GM19351 (cell line): ENCODE data around the gene TMIGD1.
"Not testable (repeated sequence)": the region's sequence is repeated elsewhere in the genome, so short reads cannot be mapped to it uniquely, and the experiment has no call there.

Experiments
- ATAC-seq: cut with Tn5 transposase; IDR thresholded peaks from one replicate; pipeline ENCODE4 v1.9.1; 2021; ENCODE audit warnings: mild to moderate bottlenecking, moderate library complexity; ENCODE audit not compliant: unreplicated experiment

Gene TMIGD1

DNA sequence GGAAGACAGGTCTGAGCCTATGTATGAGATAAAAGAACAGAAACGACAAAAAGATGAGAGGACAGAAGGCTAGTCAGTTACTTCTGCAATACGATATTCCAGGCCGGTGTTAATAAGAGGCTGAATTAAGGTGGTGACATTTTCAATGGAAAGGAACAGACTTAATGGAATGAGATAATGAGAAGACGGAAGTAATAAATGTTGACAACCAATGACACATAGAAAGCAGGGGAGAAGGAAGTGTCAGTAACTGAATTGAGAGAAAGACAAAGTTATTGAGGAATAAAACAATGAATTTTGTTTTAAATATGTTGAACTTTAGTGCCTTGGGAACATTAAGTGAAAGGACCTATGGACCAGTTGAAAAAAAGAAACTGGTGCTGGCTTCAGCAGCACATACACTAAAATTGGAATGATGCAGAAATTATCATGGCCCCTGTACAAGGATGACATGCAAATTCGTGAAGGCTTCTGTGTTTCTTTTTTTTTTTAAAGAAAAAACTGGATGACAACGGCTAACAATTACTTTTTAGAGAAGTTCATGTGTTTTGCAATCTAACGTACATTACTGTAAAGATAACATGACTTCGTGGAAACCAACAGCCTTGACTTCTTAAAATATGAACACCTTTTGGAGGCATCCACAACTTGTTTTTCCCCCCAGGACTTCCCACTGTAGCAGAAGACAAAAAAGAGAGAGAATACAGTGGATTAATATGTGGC lies 26.4 kb upstream of the TMIGD1 start:
- no peak for ATAC-seq

DNA sequence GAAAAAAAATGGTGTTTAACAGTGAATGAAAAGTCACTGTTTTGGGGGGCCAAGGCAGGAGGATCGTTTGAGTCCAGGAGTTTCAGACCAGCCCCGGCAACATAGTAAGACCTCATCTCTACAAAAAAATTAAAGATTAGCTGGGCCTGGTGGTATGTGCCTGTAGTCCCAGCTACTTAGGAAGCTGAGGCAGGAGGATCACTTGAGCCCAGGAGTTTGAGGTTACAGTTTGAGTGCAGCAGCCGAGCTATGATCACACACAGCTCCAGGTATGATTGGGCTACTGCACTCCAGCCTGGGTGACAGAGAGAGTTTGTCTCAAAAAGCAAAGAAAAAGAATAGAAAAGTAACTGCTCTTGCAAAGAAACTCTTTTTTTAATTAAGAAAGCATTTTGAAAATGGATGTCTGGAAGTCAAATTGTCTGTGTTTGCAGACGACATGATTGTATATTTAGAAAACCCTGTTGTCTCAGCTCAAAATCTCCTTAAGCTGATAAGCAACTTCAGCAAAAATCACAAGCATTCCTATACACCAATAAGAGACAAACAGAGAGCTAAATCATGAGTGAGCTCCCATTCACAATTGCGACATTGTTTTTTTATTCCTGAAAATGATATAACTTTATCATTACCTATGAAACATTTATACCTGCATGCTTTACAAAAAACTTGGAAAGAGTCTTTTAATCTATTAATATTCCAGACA lies 24.4 kb upstream of the TMIGD1 start:
- no peak for ATAC-seq

DNA sequence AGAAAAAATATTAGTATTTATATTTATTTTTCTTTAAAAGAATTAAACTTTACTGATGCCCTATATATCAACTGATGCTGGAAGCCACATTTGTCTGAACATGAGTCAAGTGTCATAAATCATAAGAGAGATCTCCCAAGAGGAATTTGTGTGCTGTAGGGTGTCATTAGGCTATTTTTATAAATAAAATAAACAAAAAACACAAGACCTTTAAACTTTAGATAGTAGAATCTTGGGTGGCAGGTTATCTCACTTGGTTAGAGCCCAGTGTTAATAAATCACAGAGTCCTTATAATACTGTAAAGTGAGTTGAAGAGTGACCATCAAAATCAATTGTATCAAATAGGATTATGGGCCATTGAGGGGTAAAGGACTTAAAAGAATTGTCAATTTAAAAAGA lies 23.6 kb upstream of the TMIGD1 start:
- no peak for ATAC-seq

DNA sequence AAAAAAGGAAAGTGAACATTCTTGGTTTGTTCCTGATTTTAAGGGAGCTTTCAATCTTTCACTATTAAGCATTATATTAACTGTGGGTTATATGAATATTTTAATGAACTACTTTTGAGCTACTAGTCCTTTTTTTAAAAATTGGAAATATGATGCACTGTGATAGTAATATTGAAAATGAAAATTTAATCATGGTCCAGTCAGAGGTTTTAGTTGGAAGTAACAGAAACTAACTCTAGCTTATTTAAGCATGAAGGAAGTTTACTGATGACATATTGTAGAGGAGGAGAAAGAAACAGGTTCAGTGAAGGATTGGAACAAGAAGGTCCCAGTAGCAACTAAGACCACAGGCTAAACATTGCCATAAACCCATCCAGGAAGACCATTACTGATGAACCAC lies 20.8 kb upstream of the TMIGD1 start:
- ATAC-seq = no peak

DNA sequence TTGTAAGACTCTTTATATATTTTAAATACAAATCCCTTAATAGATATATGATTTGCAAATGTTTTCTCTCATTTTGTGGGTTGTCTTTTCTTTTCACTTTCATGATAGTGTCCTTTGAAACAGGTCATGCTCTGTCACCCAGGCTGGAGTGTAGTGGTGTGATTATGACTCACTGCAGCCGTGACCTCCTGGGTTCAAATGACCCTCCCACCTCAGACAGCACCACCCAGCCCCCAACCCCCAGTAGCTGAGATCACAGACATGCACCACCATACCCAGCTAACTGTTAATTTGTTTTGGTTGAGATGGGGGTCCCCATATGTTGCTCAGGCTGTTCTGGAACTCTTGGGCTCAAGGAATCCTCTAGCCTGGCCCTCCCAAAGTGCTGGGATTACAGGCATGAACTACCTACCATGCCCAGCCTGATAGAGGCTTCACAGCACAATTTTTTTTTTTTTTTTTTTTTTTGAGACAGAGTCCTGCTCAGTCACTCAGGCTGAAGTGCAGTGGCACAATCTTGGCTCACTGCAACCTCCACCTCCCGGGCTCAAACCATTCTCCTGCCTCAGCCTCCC lies 18.5 kb upstream of the TMIGD1 start:
- ATAC-seq = no peak

DNA sequence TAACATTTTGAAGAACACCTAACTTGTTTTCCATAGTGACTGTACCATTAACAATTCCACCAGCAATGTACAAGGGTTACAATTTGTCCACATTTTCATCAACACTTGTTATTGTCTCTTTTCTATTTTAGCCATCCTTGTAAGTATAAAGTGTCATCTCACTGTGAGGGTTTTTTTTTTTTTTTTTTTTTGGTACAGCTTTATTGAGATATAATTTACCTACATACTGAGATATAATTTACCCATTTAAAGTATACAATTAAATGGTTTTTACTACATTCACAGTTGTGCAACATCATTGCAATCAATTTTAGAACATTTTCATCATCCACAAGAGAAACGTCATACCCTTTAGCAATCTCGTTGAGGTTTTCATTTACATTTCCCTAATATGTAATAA lies 17.9 kb upstream of the TMIGD1 start:
- ATAC-seq = no peak

DNA sequence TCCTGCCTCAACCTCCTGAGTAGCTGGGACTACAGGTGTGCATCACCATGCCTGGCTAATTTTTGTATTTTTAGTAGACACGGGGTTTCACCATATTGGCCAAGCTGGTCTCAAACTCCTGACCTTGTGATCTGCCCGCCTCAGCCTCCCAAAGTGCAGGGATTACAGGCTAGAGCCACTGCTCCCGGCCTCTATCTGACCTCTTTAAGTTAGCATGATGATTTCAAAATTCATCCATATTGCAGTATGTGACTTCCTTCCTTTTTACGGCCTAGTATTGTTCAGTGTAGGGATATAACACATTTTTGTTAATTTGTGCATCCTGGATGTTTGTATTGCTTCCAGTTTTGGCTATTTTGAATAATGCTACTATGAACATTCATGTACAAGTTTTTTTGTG lies 17.4 kb upstream of the TMIGD1 start:
- not testable (repeated sequence) for ATAC-seq

DNA sequence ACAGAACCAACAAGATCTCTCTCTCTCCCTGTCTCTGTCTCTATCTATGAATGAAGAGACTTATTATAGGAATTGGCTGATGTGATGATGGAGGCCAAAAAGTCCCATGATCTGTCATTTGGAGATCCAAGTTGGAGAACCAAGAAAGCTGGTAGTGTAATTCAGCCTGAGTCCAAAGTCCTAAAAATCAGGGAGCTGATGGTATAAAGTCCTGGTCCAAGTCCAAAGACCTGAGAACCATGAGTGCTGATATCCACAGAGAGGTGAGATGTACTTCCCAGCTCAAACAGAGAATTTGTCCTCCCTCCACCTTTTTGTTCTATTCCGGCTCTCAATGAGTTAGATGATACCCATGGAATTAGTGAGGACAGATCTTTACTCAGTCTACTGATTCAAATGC lies 15.4 kb upstream of the TMIGD1 start:
- no peak for ATAC-seq

DNA sequence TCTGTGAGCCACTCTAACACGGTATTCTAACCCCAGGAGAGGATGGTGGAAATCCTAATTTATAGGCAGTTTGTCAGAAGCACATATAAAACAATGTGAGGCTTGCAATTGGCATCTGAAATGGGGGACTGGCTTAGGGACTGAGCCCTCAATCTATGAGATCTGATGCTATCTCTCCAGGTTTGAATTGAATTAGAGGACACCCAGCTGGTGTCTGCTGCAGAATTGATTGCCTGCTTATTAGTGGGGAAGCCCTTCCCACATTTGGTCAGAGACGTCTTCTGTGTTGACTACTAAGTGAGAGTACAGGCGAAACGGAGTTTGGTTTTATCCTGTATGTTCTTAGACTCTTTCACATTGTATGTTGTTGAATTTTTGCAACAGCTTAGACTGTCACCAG lies 13.6 kb upstream of the TMIGD1 start:
- no peak for ATAC-seq

DNA sequence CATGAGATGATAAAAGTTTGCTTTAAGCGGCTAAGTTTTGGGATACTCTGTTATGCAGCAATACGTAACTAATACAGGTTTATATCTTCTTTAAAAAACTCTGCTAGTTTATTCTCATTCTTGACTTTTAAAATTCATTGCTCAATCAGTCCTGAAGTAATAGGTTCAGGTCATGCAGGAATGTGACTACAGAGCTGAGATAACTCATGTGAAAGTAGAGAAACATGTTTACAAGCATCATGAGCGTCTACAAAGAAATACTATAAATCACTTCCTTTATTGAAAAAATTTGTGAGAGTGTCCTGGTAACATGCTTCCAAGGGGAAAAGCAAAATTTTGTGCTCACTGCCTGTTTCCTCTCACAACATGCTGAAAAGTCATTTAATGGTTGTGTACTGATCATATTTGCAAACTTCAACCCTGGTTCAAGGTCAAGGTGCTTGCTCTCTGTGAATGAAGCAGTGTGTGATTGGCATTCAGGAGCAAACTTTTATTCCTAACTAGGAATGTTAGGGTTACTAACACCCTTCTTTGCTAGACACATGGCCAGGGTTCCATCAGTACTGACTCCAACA lies 12.5 kb upstream of the TMIGD1 start:
- ATAC-seq = no peak

DNA sequence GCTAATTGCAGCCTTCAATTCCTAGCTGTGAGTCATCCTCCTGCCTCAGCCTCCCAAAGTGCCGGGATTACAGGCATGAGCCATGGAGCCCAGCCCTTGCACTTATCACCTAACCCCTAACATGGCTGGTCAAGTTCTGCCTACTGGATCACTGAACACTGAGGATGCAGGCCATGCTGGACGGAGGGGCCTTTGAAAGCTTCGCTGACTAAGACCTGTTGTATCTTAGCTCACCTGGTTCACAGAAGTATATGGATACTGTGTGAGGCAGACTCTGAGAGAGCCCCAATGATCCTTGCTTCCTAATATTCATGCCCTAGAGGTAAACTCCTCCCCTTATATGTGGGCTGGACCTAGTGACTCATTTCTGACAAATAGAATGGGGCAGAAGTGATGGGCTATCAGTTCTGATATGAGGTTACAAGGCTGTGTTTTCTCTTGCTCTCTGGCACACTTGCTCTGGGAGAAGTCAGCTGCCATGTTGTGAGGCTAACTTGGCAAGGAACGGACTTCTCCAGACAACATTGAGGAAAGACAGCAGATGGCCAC lies 11.7 kb upstream of the TMIGD1 start:
- ATAC-seq = no peak

DNA sequence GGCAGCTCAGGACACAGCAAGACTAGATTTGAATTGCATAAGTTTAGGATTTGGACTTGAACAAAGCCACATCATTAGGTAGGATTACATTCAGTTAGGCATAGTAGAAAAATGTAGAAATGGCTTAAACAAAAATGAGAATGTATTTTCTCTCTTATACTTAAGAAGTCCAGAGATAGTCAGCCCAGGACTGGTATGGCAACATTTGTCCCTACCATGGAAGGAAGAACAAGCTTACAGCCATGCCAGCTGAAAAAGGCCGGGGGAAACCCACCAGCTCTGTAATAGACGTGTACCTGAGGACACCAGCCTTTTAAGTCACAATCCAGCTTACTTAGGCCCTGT lies 11.2 kb upstream of the TMIGD1 start:
- no peak for ATAC-seq

DNA sequence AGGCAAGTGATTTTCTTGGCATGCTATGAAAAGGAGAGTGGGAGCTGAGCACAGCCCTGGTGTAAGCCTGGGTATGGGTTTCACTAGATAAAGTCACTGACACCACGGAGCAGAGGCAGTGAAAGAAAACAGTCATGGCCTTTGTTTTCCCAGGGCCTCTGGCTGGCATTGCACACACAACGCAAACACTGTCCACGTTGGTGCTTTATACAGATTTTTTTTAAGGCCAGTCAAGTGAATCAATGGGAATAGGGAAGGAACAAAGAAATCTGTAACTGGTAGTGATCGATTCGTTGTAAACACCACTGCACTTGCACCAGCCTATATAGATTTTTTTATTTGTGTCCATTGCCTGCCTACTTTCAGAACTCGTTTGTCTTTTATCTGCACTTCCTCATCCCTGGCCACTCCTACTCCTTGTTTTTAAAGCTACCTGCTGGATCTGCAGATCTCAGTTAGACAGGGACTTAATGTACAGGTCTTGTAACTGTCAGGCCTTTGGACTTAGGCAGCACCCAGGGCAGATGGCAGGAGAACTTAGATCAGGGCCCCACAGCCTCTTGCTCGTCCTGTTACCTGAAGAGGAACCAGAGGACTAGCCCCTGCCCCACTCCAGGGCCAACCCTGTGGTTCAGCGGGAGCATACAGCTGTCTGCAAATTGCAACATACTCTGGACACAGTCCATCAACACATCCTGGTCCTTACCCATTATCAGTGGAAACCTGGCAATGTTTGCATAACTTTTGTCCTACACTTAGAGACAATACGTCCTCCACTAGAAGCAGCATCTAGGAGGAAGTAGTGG lies 10.6 kb upstream of the TMIGD1 start:
- ATAC-seq = no peak

DNA sequence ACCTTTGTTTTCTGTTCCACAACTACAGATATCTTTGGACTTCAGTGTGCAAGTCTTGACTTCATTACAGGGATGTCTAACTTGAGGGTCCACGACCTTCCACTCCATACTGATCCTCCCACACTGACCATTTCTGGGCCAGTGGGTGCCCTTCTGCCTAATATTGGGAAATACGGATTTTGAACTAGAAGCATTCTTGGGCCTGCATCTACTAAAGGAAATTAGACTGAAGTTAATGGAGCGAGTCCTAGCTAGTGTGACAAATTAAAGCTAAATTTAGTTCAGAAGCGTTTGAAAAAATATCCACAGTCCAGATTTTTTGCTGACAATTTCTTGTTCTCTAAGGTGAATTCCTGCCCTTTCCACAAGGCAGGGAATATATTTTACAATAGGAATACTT lies 9.9 kb upstream of the TMIGD1 start:
- ATAC-seq = no peak

DNA sequence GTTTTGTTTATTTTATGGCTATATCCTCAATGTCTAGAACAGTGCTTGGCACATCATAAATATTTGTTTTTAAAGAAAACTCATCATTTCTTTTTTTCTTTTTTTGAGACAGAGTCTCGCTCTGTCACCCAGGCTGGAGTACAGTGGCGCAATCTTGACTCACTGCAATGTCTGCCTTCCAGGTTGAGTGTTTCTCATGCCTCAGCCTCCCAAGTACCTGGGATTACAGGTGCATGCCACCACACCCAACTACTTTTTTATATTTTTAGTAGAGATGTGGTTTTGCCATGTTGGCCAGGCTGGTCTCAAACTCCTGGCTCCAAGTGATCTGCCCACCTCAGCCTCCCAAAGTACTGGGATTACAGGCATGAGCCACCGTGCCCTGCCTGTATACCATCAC lies 9.4 kb upstream of the TMIGD1 start:
- ATAC-seq = not testable (repeated sequence)

DNA sequence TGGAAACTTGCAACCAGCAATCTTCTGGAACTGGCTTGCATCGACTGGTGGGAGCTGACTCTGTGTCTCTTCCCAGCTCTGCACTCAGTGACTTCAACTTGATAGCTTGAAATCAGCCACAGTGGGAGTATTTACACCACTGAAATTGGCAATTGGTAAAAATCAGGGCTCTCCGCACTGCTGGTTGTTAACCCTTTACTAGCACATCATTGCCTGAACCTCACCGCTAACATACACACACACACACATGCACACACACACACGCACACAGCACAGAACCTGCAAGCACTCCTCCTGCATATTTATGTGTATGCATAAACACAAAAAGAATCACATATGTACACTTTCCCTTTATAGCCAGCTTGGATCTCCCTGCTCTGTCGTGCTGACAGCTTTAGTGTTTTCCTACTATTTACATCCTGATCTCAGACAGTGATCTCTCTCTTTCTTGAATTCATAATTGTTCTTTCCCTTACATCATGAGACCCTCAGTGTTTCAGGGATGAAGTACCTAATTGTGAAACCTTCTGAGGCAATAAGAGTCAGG lies 7.9 kb upstream of the TMIGD1 start:
- no peak for ATAC-seq

DNA sequence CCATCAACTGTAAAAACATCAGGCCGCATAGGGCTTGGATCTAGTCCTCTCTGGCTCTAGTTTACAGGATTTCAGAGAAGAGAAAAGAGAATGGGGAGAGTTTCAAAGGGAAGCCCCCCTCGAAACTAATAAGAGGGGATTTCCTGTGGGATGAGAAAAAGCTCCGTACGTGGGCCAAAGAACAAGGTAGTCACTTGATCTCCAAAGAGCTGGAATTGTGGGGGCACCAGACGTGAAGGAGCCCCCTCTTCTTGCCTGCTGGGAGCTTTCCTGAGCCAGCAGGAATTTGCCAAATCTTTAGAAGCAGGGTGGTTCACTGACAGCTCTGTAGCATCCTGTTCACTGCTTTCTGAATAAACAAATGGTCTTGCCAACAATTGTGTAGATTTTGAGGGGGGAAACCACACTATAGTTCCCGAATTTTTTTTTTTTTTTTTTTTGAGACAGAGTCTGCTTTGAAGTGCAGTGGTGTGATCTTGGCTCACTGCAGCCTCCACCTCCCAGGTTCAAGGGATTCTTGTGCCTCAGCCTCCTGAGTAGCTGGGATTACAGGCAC lies 7.0 kb upstream of the TMIGD1 start:
- no peak for ATAC-seq

DNA sequence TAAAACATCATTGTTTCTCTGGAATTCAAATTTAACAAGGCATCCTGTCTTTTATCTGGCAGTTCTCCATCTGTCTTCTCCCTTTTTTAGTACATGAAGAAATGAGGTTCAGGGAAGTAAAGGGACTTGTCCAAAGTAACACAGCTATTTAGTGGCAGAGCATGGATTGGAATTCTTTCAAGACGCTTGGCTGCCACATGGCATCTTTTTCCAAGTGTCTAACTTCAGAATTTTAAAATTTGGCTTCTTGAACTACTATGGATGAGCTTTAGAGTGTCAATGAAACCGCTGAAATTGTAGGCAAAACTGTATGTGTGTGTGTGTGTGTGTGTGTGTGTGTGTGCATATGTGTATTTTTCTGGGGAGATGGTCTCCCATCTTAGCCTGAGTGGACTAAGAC lies 5.2 kb upstream of the TMIGD1 start:
- no peak for ATAC-seq

DNA sequence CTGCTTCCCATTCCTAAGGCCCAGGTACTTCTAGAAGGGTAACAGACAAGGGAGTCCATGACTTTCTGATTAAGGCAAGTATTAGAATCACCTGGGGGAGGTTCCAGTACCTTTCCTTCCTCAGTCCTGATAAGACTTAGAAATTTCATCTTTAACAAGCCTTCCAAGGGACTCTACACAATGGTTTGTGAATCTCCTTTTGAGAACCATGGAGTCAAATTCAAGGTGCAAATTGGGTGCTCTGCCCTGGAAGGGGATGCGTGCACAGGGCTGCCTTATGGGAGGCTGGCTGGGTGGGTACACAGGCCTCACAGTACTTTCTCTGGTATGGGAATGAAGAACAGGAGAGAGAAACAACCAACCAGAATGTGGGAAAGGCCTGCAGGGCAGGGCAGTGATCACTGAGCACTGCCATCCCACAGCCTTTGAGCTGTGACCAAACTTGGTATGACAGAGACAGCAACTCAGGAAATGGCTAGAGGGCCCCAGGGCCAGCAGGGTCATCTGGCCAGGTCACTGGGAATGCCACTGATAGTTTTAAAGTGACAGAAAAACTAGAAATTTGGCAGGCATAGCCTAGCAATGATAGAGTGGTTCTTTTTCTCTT lies 3.6 kb upstream of the TMIGD1 start:
- no peak for ATAC-seq
